Neural crest cell (in vitro differentiated cells): ENCODE results near the gene NSD1. TPM values are rescaled to one million over a fixed set of nuclear protein-coding genes. Genes with fewer than 3 reads are reported as not detected.

Experiments used
- DNase-seq: peaks from one replicate; pipeline ENCODE4 v3.0.0; 2021; ENCODE audit warnings: low read depth, mixed read lengths, low spot score
- H3K27ac Mint-ChIP-seq: one replicate; pipeline ENCODE4 v1.8.0; 2021; ENCODE audit warnings: mild to moderate bottlenecking, mixed read lengths; ENCODE audit not compliant: unreplicated experiment
- H3K27me3 Mint-ChIP-seq: 2 replicates; pipeline ENCODE4 v1.8.0; 2021; ENCODE audit warnings: low read depth, mild to moderate bottlenecking, mixed read lengths
- H3K36me3 Mint-ChIP-seq: 2 replicates; pipeline ENCODE4 v1.8.0; 2021; ENCODE audit warnings: low read depth, mild to moderate bottlenecking, mixed read lengths
- H3K4me1 Mint-ChIP-seq: 2 replicates; pipeline ENCODE4 v1.8.0; 2021; ENCODE audit warnings: mixed read lengths
- H3K4me3 Mint-ChIP-seq: one replicate; pipeline ENCODE4 v1.8.0; 2021; ENCODE audit warnings: mild to moderate bottlenecking, mixed read lengths
- H3K9me3 Mint-ChIP-seq: 2 replicates; pipeline ENCODE4 v1.8.0; 2021; ENCODE audit warnings: mixed read lengths
- total RNA-seq: library from RNA; stranded (reverse); gene quantifications from 2 replicates; pipeline ENCODE4 v1.2.1, GENCODE V29; 2021
- TF ChIP-seq, protein P1 (sequence below): fragments of 200-600 bp; sonication (generic); conservative IDR thresholded peaks from 2 replicates; pipeline ENCODE4 v1.5.0; 2021; ENCODE audit warnings: antibody characterized with exemption, mild to moderate bottlenecking

The NSD1 gene
- total RNA-seq, 1 donor from 2014 or later, result 122 TPM

- Mint-ChIP-seq H3K36me3 (no peaks in the 10 kb centered on the region), H3K4me1 (no peaks in the 10 kb centered on the region), H3K27me3 (no peaks in the 10 kb centered on the region), H3K27ac (no peak overlapping the region), H3K9me3 (no peaks in the 10 kb centered on the region), H3K4me3 (no peak overlapping the region)
- DNase-seq, result no peak
- TF ChIP-seq, protein P1, sequence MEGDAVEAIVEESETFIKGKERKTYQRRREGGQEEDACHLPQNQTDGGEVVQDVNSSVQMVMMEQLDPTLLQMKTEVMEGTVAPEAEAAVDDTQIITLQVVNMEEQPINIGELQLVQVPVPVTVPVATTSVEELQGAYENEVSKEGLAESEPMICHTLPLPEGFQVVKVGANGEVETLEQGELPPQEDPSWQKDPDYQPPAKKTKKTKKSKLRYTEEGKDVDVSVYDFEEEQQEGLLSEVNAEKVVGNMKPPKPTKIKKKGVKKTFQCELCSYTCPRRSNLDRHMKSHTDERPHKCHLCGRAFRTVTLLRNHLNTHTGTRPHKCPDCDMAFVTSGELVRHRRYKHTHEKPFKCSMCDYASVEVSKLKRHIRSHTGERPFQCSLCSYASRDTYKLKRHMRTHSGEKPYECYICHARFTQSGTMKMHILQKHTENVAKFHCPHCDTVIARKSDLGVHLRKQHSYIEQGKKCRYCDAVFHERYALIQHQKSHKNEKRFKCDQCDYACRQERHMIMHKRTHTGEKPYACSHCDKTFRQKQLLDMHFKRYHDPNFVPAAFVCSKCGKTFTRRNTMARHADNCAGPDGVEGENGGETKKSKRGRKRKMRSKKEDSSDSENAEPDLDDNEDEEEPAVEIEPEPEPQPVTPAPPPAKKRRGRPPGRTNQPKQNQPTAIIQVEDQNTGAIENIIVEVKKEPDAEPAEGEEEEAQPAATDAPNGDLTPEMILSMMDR, result no peak
Measured at GRCh38 chr5:177189416-177189815, 55.8 kb downstream of the NSD1 start.

DNA sequence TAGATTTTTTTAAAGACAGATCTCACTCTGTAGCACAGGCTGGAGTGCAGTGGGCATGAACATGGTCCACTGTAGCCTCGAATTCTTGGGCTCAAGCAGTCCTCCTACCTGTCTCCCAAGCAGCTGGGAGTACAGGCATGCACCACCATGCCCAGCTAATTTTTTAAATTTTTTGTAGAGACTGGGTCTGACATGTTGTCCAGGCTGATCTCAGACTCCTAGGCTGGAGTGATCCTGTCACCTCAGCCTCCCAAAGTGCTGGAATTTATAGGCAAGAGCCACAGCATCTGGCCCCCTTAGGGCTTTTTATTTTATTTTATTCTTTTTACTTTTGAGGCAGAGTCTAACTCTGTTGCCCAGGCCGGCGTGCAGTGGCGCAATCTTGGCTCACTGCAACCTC, 56.4 kb downstream of the NSD1 start:
- no peak for DNase-seq
- Mint-ChIP-seq H3K4me3 (no peak overlapping the region), H3K36me3 (no peaks in the 10 kb centered on the region), H3K4me1 (no peaks in the 10 kb centered on the region), H3K27ac (no peak overlapping the region), H3K9me3 (no peaks in the 10 kb centered on the region), H3K27me3 (no peaks in the 10 kb centered on the region)
- TF ChIP-seq, protein P1, result no peak

GRCh38 chr5:177194268-177194667, 60.7 kb downstream of the NSD1 start:
- Mint-ChIP-seq H3K4me3 (no peak overlapping the region), H3K36me3 (peaks cover 13% of the 10 kb centered on the region)
- TF ChIP-seq, protein P1, result no peak

GRCh38 chr5:177195307-177195952, 61.9 kb downstream of the NSD1 start:
- Mint-ChIP-seq H3K9me3 (no peaks in the 10 kb centered on the region), H3K4me1 (no peaks in the 10 kb centered on the region), H3K4me3 (no peak overlapping the region), H3K27me3 (no peaks in the 10 kb centered on the region), H3K36me3 (peaks cover 13% of the 10 kb centered on the region), H3K27ac (no peak overlapping the region)
- DNase-seq, result no peak
- TF ChIP-seq, protein P1, result no peak

More at GRCh38 chr5:177194268-177194667, 60.7 kb downstream of the NSD1 start:
- no peaks in the 10 kb centered on the region for H3K9me3 Mint-ChIP-seq
- no peak overlapping the region for H3K27ac Mint-ChIP-seq
- no peak for DNase-seq
- no peaks in the 10 kb centered on the region for H3K27me3 Mint-ChIP-seq
- no peaks in the 10 kb centered on the region for H3K4me1 Mint-ChIP-seq

- H3K27ac Mint-ChIP-seq, result no peak overlapping the region
- no peak overlapping the region for H3K4me3 Mint-ChIP-seq
- peaks cover 15% of the 10 kb centered on the region for H3K36me3 Mint-ChIP-seq
- no peak for DNase-seq
- H3K9me3 Mint-ChIP-seq, result no peaks in the 10 kb centered on the region
- no peaks in the 10 kb centered on the region for H3K4me1 Mint-ChIP-seq
- TF ChIP-seq, protein P1, result no peak
- no peaks in the 10 kb centered on the region for H3K27me3 Mint-ChIP-seq
Measured at GRCh38 chr5:177198738-177199137, 65.2 kb downstream of the NSD1 start.
